C4-2B (cell line): ENCODE measurements around the gene LGMN.

Experiments
- H3K27ac ChIP-seq: fragments of 450-650 bp; 2 replicates; pipeline ENCODE4 v1.5.1; 2017
- ZFX ChIP-seq: fragments of 450-650 bp; IDR thresholded peaks from 2 replicates; pipeline ENCODE4 v1.6.1; 2017
- TF ChIP-seq, protein P1 (sequence below): fragments of 450-650 bp; conservative IDR thresholded peaks from 2 replicates; pipeline ENCODE4 v1.5.1; 2017; ENCODE audit warnings: mild to moderate bottlenecking

Gene LGMN

DNA sequence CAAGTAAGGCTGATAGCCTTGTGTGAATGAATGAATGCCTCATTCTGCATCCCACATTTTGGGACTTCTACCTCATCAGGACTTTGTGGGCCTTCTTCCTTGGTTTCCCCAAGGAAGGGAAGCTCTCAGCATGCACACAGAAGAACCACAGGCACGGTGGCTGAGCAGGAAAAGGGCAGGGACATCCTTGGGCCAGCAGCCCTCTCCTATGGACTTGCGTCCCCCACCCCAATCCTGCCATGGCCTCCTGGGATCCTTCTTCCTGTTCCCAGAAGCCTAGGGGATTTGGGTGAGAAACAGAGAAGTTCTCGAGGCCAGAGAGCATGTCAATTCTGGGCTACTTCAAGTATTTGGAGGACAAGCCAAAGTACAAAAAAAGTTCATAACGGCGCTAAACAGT, 69.7 kb downstream of the LGMN start:
- no peak overlapping the region for H3K27ac ChIP-seq
- TF ChIP-seq, protein P1, sequence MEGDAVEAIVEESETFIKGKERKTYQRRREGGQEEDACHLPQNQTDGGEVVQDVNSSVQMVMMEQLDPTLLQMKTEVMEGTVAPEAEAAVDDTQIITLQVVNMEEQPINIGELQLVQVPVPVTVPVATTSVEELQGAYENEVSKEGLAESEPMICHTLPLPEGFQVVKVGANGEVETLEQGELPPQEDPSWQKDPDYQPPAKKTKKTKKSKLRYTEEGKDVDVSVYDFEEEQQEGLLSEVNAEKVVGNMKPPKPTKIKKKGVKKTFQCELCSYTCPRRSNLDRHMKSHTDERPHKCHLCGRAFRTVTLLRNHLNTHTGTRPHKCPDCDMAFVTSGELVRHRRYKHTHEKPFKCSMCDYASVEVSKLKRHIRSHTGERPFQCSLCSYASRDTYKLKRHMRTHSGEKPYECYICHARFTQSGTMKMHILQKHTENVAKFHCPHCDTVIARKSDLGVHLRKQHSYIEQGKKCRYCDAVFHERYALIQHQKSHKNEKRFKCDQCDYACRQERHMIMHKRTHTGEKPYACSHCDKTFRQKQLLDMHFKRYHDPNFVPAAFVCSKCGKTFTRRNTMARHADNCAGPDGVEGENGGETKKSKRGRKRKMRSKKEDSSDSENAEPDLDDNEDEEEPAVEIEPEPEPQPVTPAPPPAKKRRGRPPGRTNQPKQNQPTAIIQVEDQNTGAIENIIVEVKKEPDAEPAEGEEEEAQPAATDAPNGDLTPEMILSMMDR = no peak
- no peak for TF ChIP-seq ZFX

DNA sequence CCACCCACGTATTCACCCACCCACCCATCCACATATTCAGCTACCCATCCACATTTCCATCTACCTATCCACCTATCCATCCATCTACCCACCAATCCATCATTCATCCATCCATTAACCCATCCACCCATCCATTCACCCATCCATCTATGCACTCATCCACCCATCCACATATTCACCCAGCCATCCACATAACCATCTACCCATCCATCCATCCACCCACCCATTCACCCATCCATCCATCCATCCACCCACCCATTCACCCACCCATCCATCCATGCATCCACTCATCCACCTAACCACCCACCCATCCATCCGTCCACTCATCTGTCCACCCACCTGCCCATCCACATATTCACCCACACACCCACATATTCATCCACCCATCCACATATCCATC, 70.5 kb downstream of the LGMN start:
- H3K27ac ChIP-seq = no peak overlapping the region
- TF ChIP-seq, protein P1 = no peak
- no peak for TF ChIP-seq ZFX

DNA sequence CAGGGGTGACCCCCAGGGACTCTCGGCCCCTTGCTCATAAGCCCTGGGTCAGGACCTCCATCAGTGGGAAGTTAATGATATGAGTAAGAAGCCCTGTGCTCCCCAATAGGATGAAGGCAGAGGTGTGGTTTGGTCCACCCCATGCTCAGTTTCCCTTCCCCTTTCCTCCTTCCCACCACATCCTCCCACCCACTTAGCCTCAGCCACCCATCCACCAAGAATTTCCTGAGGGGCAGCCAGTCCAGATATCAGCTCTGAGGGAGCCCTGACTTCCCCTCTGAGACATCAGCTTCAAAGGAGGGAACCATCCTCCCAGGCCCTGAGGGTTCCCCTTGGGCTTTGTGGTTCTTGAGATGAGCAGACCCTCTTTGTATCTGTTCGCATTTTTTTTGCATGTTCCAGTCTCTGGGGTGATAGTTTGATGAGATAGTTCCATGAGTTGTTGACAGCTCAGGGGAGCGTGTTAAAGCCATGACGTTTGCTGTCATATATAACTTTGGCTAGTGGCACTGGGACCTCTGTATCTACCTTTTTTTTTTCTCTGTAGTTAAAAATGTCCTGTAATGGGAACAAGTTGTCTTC, 71.2 kb downstream of the LGMN start:
- TF ChIP-seq, protein P1 = no peak
- TF ChIP-seq ZFX = no peak
- no peak overlapping the region for H3K27ac ChIP-seq

DNA sequence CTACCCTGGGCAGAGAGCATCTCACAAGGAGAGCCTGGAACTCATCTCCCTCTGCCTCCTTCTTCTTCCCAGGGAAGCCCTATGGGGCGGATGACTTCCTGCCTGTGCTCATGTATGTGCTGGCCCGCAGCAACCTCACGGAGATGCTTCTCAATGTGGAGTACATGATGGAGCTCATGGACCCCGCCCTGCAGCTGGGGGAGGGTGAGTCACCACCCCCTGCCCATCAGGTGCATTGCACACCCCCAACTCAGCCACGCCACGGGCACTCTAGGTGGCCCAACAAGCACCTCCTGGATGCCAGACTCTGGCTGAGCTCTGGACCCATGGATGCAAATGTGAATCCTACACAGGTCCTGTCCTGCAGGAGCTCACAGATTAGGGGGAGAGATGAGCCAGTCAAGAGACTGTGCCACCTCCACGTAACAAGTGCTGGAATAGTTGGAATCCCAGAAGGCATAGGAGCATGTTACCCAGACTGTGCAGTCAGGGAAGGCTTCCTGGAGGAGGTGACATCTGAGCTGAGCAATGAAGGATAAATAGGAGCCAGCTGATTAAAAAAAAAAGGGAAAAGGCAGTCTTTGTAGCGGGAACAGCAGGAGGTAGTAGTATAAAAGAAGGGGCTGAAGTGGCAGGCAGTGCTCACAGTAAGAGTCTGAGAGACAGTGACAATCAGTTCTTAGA, 71.9 kb downstream of the LGMN start:
- H3K27ac ChIP-seq = no peak overlapping the region
- TF ChIP-seq, protein P1 = no peak
- TF ChIP-seq ZFX = no peak

DNA sequence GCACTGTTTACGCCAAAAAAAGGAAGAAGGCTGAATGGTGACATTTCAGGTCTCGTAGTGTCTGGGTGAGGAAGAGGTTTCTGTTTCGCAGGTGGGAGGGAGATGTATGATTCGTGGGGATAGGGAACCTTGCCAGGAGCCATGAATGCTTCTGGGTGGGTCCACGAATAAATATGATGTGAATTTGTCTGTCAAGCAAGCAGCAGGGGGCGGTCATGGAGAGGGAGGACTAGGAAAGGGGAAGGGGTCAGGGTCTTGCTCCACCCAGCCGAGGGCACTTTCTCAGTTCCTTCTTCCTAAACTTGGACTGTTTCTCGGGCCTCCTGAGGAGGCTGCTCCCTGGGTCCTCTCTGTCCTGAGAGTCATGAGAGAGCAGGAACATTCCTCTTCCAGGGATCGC, 72.5 kb downstream of the LGMN start:
- H3K27ac ChIP-seq = no peak overlapping the region
- TF ChIP-seq ZFX = no peak
- TF ChIP-seq, protein P1 = no peak

DNA sequence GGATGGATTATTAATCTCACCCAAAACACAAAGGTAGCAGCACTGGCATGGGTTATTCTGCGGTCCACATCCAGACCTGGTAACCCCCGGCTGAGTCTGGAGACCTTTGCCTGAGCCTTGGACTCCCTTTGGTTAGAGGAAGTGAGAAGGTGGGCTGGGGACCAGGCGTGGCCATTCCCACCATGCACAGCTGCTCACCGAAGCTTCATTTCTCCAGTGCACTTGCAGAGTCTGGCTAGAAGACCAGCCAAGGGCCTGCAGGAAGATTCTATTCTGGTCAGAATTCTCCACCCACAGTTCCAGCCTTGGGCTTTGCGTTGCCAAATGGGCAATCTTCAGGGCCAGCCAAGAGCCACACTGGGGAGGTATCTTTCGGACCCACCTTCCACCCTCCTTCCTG, 73.0 kb downstream of the LGMN start:
- no peak overlapping the region for H3K27ac ChIP-seq
- TF ChIP-seq, protein P1 = no peak
- TF ChIP-seq ZFX = no peak

DNA sequence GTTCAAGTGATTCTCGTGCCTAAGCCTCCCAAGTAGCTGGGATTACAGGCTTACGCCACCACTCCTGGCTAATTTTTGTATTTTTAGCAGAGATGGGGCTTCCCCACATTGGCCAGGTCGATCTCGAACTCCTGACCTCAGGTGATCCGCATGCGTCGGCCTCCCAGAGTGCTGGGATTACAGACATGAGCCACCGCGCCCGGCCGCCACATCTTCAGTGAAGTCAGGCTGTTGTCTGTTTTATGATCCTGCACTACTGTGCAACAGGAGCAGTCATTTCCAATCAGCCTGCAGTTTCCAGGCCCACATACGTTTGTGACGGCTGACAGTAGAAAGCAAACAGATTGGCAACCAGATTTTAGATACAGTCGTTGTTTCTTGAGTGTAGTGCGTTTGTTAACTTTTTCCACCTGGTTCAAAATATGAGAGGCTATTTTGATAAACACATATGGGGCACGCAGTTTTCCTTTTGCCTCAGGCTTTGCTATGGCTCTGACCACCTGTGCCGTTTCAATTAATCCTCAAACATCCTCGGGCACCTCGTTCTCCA, 74.8 kb downstream of the LGMN start:
- H3K27ac ChIP-seq = no peak overlapping the region
- TF ChIP-seq ZFX = no peak
- TF ChIP-seq, protein P1 = no peak
